Measurements from ENCODE around the gene OPN1SW.

OPN1SW gene

DNA sequence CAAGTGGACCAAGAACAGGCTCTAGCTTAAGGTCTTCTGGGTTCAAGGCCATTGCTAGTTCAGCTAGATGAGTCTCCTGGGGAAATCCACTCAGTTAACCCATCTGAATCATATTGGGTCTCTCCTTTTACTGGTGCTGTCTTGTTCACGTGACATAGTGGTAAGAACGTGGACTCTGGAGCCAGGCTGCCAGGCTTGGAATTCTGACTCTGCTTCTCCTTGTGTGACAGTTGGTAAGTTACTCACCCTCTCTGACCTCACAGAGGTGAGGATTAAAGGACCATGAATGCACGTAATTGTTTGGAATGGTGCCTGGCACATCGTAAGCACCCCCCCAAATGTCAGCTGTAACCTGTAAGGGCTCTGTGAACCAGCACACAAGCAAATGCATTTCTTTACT, 46.1 kb downstream of the OPN1SW start:
- no peak for DNase-seq

DNA sequence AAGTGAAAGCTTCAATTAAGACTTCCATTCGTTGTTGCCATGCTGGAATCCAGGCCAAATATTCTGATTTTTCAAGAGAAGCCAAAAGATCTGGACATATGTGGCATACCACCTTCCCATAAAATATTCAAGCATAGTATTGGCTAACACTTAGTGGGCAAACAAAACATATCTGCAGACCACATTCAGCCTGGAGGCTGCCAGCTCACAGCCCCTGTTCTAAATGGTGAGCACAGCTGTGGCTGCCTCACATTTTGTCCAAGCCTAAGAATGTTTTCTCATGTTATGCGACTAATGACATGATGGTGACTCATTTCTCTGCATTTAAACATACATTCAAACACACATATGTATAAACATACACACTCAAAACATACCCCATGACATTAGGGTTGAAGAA, 47.0 kb downstream of the OPN1SW start:
- no peak for DNase-seq

GRCh38 chr7:128727239-128727638, 48.4 kb downstream of the OPN1SW start:
- no peak for DNase-seq

GRCh38 chr7:128726737-128727072, 48.9 kb downstream of the OPN1SW start:
- DNase-seq: no peak

DNA sequence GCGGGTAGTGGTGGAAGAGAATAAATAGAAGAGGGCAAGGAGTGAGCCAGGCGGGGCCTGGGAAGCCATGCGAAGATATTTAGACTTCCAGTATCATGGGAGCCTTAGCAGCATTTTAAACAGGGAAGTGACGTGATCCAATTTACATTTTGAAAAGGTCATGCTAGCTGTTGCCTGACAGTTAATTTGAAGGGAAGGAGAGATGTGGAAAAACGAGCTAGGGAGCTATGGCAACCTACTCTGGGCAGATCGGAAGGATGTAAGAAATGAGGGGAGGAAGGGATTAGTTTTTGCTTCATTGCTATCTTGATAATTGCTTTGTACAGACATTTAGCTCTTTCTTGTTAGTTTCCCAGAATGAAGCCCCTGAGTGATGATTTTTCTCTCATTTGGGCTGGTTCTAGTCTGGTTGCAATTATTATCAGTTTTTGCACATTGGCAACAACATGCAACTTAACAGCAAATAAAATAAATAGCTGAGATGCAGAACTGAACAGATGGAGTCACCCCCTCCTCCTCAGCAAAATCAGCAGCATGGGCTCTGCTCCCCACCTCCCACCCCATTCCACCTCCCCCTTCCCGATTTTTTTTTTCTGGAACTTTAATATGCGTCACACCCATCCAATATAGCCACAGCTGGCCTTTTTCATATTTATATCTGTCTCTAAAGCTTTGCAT, 49.4 kb downstream of the OPN1SW start:
- no peak for DNase-seq

DNA sequence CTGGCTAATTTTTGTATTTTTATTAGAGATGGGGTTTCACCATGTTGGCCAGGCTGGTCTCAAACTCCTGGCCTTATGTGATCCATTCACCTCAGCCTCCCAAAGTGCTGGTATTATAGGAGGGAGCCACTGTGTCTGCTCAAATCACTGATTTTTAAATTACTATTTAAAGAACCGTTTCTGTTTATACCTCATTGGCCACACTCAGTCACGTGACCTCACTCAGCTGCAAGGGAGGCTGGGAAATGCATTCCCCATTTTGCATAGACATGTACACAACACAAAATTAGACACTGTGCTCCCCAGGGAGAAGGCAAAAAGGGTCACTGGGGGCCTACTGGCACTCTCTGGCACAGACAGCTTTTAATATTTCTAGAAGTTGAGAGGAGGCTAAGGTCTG, 50.1 kb downstream of the OPN1SW start:
- no peak for DNase-seq

GRCh38 chr7:128724743-128725142, 50.9 kb downstream of the OPN1SW start:
- no peak for DNase-seq

Measured in CD4-positive, alpha-beta T cell treated with Interferon gamma for 1 hour (primary cell).